Esophagus squamous epithelium (tissue), 5 donors: ENCODE measurements around the gene ITIH4. TPM values are rescaled to one million over a fixed set of nuclear protein-coding genes. Genes with fewer than 3 reads are reported as not detected.

Source experiments
- DNase-seq: peaks from one replicate; lab custom pipeline; 2025; lab: John Stamatoyannopoulos, UW
- H3K27ac ChIP-seq, 4 donors: fragments of 200-600 bp; sonication (generic); one replicate each; pipeline ENCODE4 v1.5.1; 2016 to 2019; ENCODE audit warnings: mild to moderate bottlenecking in 1 of 4
- H3K27me3 ChIP-seq, 4 donors: fragments of 200-600 bp; sonication (generic); 1 replicate in 3 of 4; 2 replicates in 1 of 4; pipeline versions ENCODE4 v1.5.1 to v1.6.0; 2017 to 2021; ENCODE audit warnings: antibody characterized with exemption in 1 of 4
- H3K36me3 ChIP-seq, 3 donors: fragments of 200-600 bp; sonication (generic); one replicate each; pipeline ENCODE4 v1.5.1; 2016 to 2019
- H3K4me1 ChIP-seq, 3 donors: fragments of 200-600 bp; sonication (generic); one replicate each; pipeline ENCODE4 v1.5.1; 2017 to 2019
- H3K4me3 ChIP-seq, 4 donors: fragments of 200-600 bp; sonication (generic); 1 replicate in 3 of 4; 2 replicates in 1 of 4; pipeline ENCODE4 v1.5.1; 2016 to 2019; ENCODE audit warnings: mild to moderate bottlenecking in 2 of 4, moderate library complexity in 1 of 4
- H3K9me3 ChIP-seq, 3 donors: fragments of 200-600 bp; sonication (generic); one replicate each; pipeline ENCODE4 v1.5.1; 2016 to 2019
- CTCF ChIP-seq, 6 experiments: fragments of 450-650 bp in 4 of 6; fragments of 200-600 bp in 2 of 6; sonication (generic) in 2 of 6; IDR thresholded peaks; one replicate each; pipeline ENCODE4 v1.5.1; 2016 to 2019; ENCODE audit warnings: antibody characterized with exemption in 6 of 6, mild to moderate bottlenecking in 4 of 6, moderate library complexity in 4 of 6
- POLR2A ChIP-seq, 4 donors: fragments of 450-650 bp; IDR thresholded peaks; one replicate each; pipeline ENCODE4 v1.6.1; 2017; ENCODE audit warnings: antibody characterized with exemption in 4 of 4, mild to moderate bottlenecking in 4 of 4, moderate library complexity in 3 of 4
- WGBS, 2 donors: methylation state at CpG; one replicate each; pipeline ENCODE4 v1.1.5; 2018; 5-methylcytosine and 5-hydroxymethylcytosine counted together
- intact Hi-C: fragments of 100-400 bp; cut with DNase I; formaldehyde crosslinking; loops from one replicate; pipeline ENCODE4 v1.15.0; 2022
- total RNA-seq, 4 donors: library from RNA; depleted of rRNA; stranded (reverse); fragments of >200 nt; gene quantifications; one replicate each; pipeline ENCODE4 v1.1.0, GENCODE V29; 2016
- donor health status: DM: yes; HTN: yes; CAD: no.

Gene ITIH4
- total RNA-seq, 4 donors from 2014 or later = 0.22 to 2.3 (median 1.5) TPM

GRCh38 chr3:52790741-52791140 lies 39.7 kb downstream of the ITIH4 start:
- no peaks in the 10 kb centered on the region for H3K9me3 ChIP-seq
- no peak overlapping the region for H3K4me3 ChIP-seq
- no peak overlapping the region for H3K27ac ChIP-seq
- no peaks in the 10 kb centered on the region for H3K27me3 ChIP-seq
- peaks cover 0 to 6% (median 0%) of the 10 kb centered on the region in 3 donors for H3K4me1 ChIP-seq
- H3K36me3 ChIP-seq = no peaks in the 10 kb centered on the region
- DNase-seq = no peak
- no peak for TF ChIP-seq CTCF (IDR thresholded peaks at IDR 0.05)
- no peak for TF ChIP-seq POLR2A (IDR thresholded peaks at IDR 0.05)
- intact Hi-C loops = no loop called here
- WGBS, 2 donors = 75 to 82% methylated on average over 5 of the region's 13 CpGs

- H3K36me3 ChIP-seq = no peaks in the 10 kb centered on the region
- H3K9me3 ChIP-seq = no peaks in the 10 kb centered on the region
- H3K27me3 ChIP-seq = no peaks in the 10 kb centered on the region
- peaks cover 0 to 6% (median 0%) of the 10 kb centered on the region in 3 donors for H3K4me1 ChIP-seq
- intact Hi-C loops = no loop called here
- TF ChIP-seq POLR2A (IDR thresholded peaks at IDR 0.05) (no peak), CTCF (IDR thresholded peaks at IDR 0.05) (no peak)
- WGBS, 2 donors = 83 to 91% methylated on average over 3 to 4 of the region's 7 CpGs
- DNase-seq = no peak
- H3K27ac ChIP-seq = no peak overlapping the region
- H3K4me3 ChIP-seq = no peak overlapping the region
Measured at GRCh38 chr3:52790337-52790736, 40.1 kb downstream of the ITIH4 start.

- no peak for DNase-seq
- 65% methylated on average over 2 to 5 of the region's 6 CpGs for WGBS, 2 donors
- TF ChIP-seq POLR2A (IDR thresholded peaks at IDR 0.05) = no peak
- TF ChIP-seq CTCF (IDR thresholded peaks at IDR 0.05) = no peak
- intact Hi-C loops = no loop called here
- Histone ChIP-seq H3K9me3 (no peaks in the 10 kb centered on the region), H3K4me3 (no peak overlapping the region), H3K4me1 (peaks cover 0 to 6% (median 0%) of the 10 kb centered on the region in 3 donors), H3K27ac (no peak overlapping the region), H3K36me3 (no peaks in the 10 kb centered on the region), H3K27me3 (no peaks in the 10 kb centered on the region)
Measured at GRCh38 chr3:52789746-52790040, 40.8 kb downstream of the ITIH4 start.

- TF ChIP-seq POLR2A (IDR thresholded peaks at IDR 0.05) (no peak), CTCF (IDR thresholded peaks at IDR 0.05) (no peak)
- no peak overlapping the region for H3K27ac ChIP-seq
- no peak overlapping the region for H3K4me3 ChIP-seq
- no peak for DNase-seq
- H3K4me1 ChIP-seq = peaks cover 0 to 6% (median 0%) of the 10 kb centered on the region in 3 donors
- no peaks in the 10 kb centered on the region for H3K27me3 ChIP-seq
- 80 to 87% methylated on average over 8 to 13 of the region's 16 CpGs for WGBS, 2 donors
- intact Hi-C loops = no loop called here
- no peaks in the 10 kb centered on the region for H3K9me3 ChIP-seq
- no peaks in the 10 kb centered on the region for H3K36me3 ChIP-seq
Measured at GRCh38 chr3:52788890-52789745, 41.4 kb downstream of the ITIH4 start.
